HG02763 (cell line): Measurements from ENCODE around the gene ZNF865.

Experiments
- ATAC-seq: cut with Tn5 transposase; IDR thresholded peaks from one replicate; pipeline ENCODE4 v1.9.1; 2021; ENCODE audit warnings: mild to moderate bottlenecking, moderate library complexity; ENCODE audit not compliant: unreplicated experiment

The ZNF865 gene

GRCh38 chr19:55656552-55656951 is 51.1 kb downstream of the ZNF865 start:
- ATAC-seq = no peak

GRCh38 chr19:55656988-55657747 is 51.7 kb downstream of the ZNF865 start:
- ATAC-seq = no peak

- no peak for ATAC-seq
Measured at GRCh38 chr19:55658846-55659459, 53.5 kb downstream of the ZNF865 start.

- no peak for ATAC-seq
Measured at GRCh38 chr19:55659822-55660221, 54.4 kb downstream of the ZNF865 start.

- ATAC-seq = no peak
Measured at GRCh38 chr19:55660404-55660803, 55.0 kb downstream of the ZNF865 start.

- no peak for ATAC-seq
Measured at GRCh38 chr19:55660991-55661390, 55.5 kb downstream of the ZNF865 start.

- no peak for ATAC-seq
Measured at GRCh38 chr19:55661826-55662225, 56.4 kb downstream of the ZNF865 start.

GRCh38 chr19:55663846-55664536 is 58.5 kb downstream of the ZNF865 start:
- no peak for ATAC-seq

- ATAC-seq = no peak
Measured at GRCh38 chr19:55666343-55667005, 61.0 kb downstream of the ZNF865 start.
